Psoas muscle (tissue), 8 donors: ENCODE results near the gene FKBP6. TPM values are rescaled to one million over a fixed set of nuclear protein-coding genes. Genes with fewer than 3 reads are reported as not detected.
"Not testable (repeated sequence)": the region's sequence is repeated elsewhere in the genome, so short reads cannot be mapped to it uniquely, and the experiment has no call there.

Experiments used
- ATAC-seq, 4 donors: fragments of 200-7000 bp; cut with Tn5 transposase; one replicate each; pipeline ENCODE4 v1.9.1; 2020; ENCODE audit warnings: moderate library complexity in 3 of 4, mild to moderate bottlenecking in 2 of 4
- DNase-seq, 2 donors: peaks; one replicate each; pipeline ENCODE4 v3.0.0-alpha.2; 2020
- H3K27ac ChIP-seq: fragments of 200-600 bp; one replicate; pipeline ENCODE4 v1.8.0; 2022
- H3K27me3 ChIP-seq, 3 donors: fragments of 200-600 bp in 1 of 3; one replicate each; pipeline versions ENCODE4 v1.6.1 to v1.8.0; 2013 to 2022; ENCODE audit warnings: low read length in 2 of 3, mild to moderate bottlenecking in 2 of 3, moderate library complexity in 1 of 3; ENCODE audit not compliant: insufficient read depth in 3 of 3
- H3K36me3 ChIP-seq, 2 donors: fragments of 200-600 bp in 1 of 2; one replicate each; pipeline versions ENCODE4 v1.6.1 to v1.8.0; 2013 to 2022; ENCODE audit warnings: low read depth in 1 of 2, mild to moderate bottlenecking in 1 of 2, moderate library complexity in 1 of 2; ENCODE audit not compliant: insufficient read depth in 1 of 2
- H3K4me1 ChIP-seq: fragments of 200-600 bp; one replicate; pipeline ENCODE4 v1.8.0; 2022
- H3K4me3 ChIP-seq: fragments of 200-600 bp; one replicate; pipeline ENCODE4 v1.8.0; 2022; ENCODE audit warnings: mild to moderate bottlenecking
- H3K9me3 ChIP-seq: fragments of 200-600 bp; one replicate; pipeline ENCODE4 v1.8.0; 2022
- CTCF ChIP-seq: fragments of 200-600 bp; IDR thresholded peaks from one replicate; pipeline ENCODE4 v1.8.0; 2022; ENCODE audit warnings: antibody characterized with exemption
- WGBS, 3 donors: extraction: QIAGEN DNeasy Blood & Tissue Kit; methylation state at CpG; one replicate each; pipeline versions ENCODE4 v1.1.6 to v1.1.7; 2013; 5-methylcytosine and 5-hydroxymethylcytosine counted together
- intact Hi-C, 2 donors: fragments of 100-400 bp; cut with DNase I; formaldehyde crosslinking; loops; one replicate each; pipeline versions ENCODE4 v1.11.0 to v1.14.2; 2022
- polyA plus RNA-seq, 3 donors: library from polyadenylated mRNA; stranded (reverse); fragments of 200-250 nt; gene quantifications; one replicate each; pipeline ENCODE4 v1.2.3, GENCODE V29; 2013
- total RNA-seq, 4 donors: library from RNA; stranded (reverse); fragmentation: NEBNext Ultra II Directional in 2 of 4; extraction: Animal tissue kit (Norgen Biotek cat#: 25700) in 2 of 4; gene quantifications; one replicate each; pipeline versions ENCODE4 v1.2.1 to v1.2.4, GENCODE V29; 2021 to 2023
- donor health status: healthy with polysubstance abuse.
- donor health status: DM: no; HTN: no; CAD: no; lungs with moderate emphysema.
- donor health status: Bipolar disorder and iron deficiency.
- donor health status: healthy.
- donor health status: DM: yes; HTN: yes; CAD: no.
- donor health status: DM: no; HTN: no; CAD: no.
- donor health status: DM: no; HTN: no; CAD: no.
- donor health status: DM: yes; HTN: yes; CAD: no.

The FKBP6 gene
- total and polyA plus RNA-seq, 7 donors, result not detected

GRCh38 chr7:73376671-73377412, 48.9 kb downstream of the FKBP6 start:
- no peak for DNase-seq
- TF ChIP-seq CTCF, result no peak
- no peaks in the 10 kb centered on the region for H3K4me1 ChIP-seq
- H3K27me3 ChIP-seq, result peaks cover 0 to 12% (median 0%) of the 10 kb centered on the region in 3 donors
- no peak for ATAC-seq
- no peaks in the 10 kb centered on the region for H3K36me3 ChIP-seq
- WGBS, 3 donors, result 77 to 79% (median 77%) methylated on average over 20 of the region's 20 CpGs
- no peaks in the 10 kb centered on the region for H3K9me3 ChIP-seq
- no peak overlapping the region for H3K4me3 ChIP-seq
- intact Hi-C loops, result no loop called here
- H3K27ac ChIP-seq, result no peak overlapping the region

- peaks cover 0 to 12% (median 0%) of the 10 kb centered on the region in 3 donors for H3K27me3 ChIP-seq
- peak overlapping the region; percentile 34 for H3K4me3 ChIP-seq
- H3K9me3 ChIP-seq, H3K36me3 ChIP-seq, intact Hi-C loops, H3K27ac ChIP-seq, H3K4me1 ChIP-seq, DNase-seq, ATAC-seq: not testable (repeated sequence)
- 6 to 13% (median 7%) methylated on average over 20 to 49 of the region's 68 CpGs for WGBS, 3 donors
Measured at GRCh38 chr7:73377413-73378200, 49.6 kb downstream of the FKBP6 start.

- intact Hi-C loops, result no loop called here
- ATAC-seq (no peak), DNase-seq (no peak)
- no peak overlapping the region for H3K4me3 ChIP-seq
- peaks cover 0 to 6% (median 0%) of the 10 kb centered on the region in 3 donors for H3K27me3 ChIP-seq
- H3K4me1 ChIP-seq, result no peaks in the 10 kb centered on the region
- H3K9me3 ChIP-seq, result peaks cover 13% of the 10 kb centered on the region
- WGBS, 3 donors, result 92 to 95% (median 93%) methylated on average over 4 of the region's 4 CpGs
- H3K27ac ChIP-seq, result no peak overlapping the region
- TF ChIP-seq CTCF, result no peak
- no peaks in the 10 kb centered on the region for H3K36me3 ChIP-seq
Measured at GRCh38 chr7:73382934-73383503, 55.1 kb downstream of the FKBP6 start.

- Histone ChIP-seq H3K27me3 (no peaks in the 10 kb centered on the region), H3K4me1 (no peaks in the 10 kb centered on the region), H3K4me3 (no peak overlapping the region), H3K36me3 (no peaks in the 10 kb centered on the region), H3K27ac (no peak overlapping the region), H3K9me3 (peaks cover 19% of the 10 kb centered on the region)
- intact Hi-C loops, result no loop called here
- DNase-seq, result no peak
- WGBS, 3 donors, result 63 to 67% (median 63%) methylated on average over 2 of the region's 2 CpGs
- TF ChIP-seq CTCF, result no peak
- ATAC-seq, result no peak
Measured at GRCh38 chr7:73387221-73387828, 59.4 kb downstream of the FKBP6 start.
